HCT116 (cell line): ENCODE results near the gene C9orf85. TPM values are rescaled to one million over a fixed set of nuclear protein-coding genes. Genes with fewer than 3 reads are reported as not detected.

Experiments used
- ATAC-seq: fragments of 200-7000 bp; cut with Tn5 transposase; 2 replicates; pipeline ENCODE4 v1.9.1; 2020; ENCODE audit warnings: mild to moderate bottlenecking, moderate library complexity
- BruUV-seq: library from RNA; stranded (reverse); fragments of 400-500 nt; replicated peaks from 2 replicates; lab custom pipeline; 2021; lab: Mats Ljungman, UMichigan
- CTCF ChIA-PET: fragments of 300-600 bp; sonication (Branson Sonifier 250); formaldehyde crosslinking; loops from one replicate; lab custom pipeline; 2021; ENCODE audit warnings: antibody characterized with exemption; lab: Charles Lee
- POLR2A ChIA-PET: fragments of 300-600, 350-600 bp; sonication (Branson Sonifier 250); formaldehyde crosslinking; loops from one replicate; lab custom pipeline; 2021; ENCODE audit warnings: antibody characterized with exemption; lab: Charles Lee
- RAD21 ChIA-PET, 2 experiments: fragments of 300-600 bp; sonication (Branson Sonifier 250); formaldehyde crosslinking; loops; one replicate each; lab custom pipeline; 2023; ENCODE audit warnings: low total read pairs in 2 of 2; ENCODE audit not compliant: uncharacterized antibody in 2 of 2, unreplicated experiment in 2 of 2, low non-redundant PET in 1 of 2; lab: Charles Lee
- DNase-seq: peaks from one replicate; pipeline ENCODE4 v3.0.0-alpha.2; 2010; ENCODE audit warnings: low read depth, low spot score
- H2AFZ ChIP-seq: fragments of 200-600 bp; shearing (Covaris generic), sonication (generic); 2 replicates; pipeline ENCODE4 v1.6.1; 2017; ENCODE audit warnings: low read depth, mixed run types, mixed read lengths, antibody characterized with exemption, low read length; ENCODE audit not compliant: poor library complexity, severe bottlenecking
- H3K27ac ChIP-seq: 2 replicates; pipeline ENCODE4 v1.5.1; 2012; ENCODE audit warnings: low read depth, low read length
- H3K27me3 ChIP-seq: fragments of 200-600 bp; sonication (generic); 2 replicates; pipeline ENCODE4 v1.6.1; 2016; ENCODE audit warnings: mixed run types, low read length, mixed read lengths; ENCODE audit not compliant: insufficient read depth
- H3K36me3 ChIP-seq, 2 experiments: fragments of 200-500 bp in 1 of 2; fragments of 200-600 bp in 1 of 2; sonication (Bioruptor generic) in 1 of 2; sonication (generic) in 1 of 2; 2 replicates each; pipeline versions ENCODE4 v1.5.1 to v1.6.1; 2014 to 2016; ENCODE audit warnings: low read length in 2 of 2, inconsistent platforms in 1 of 2, mixed read lengths in 1 of 2, mixed run types in 1 of 2; ENCODE audit not compliant: insufficient read depth in 2 of 2, control insufficient read depth in 1 of 2
- H3K4me1 ChIP-seq, 2 experiments: fragments of 200-600 bp in 1 of 2; sonication (generic) in 1 of 2; 2 replicates each; pipeline versions ENCODE4 v1.5.1 to v1.6.1; 2012 to 2017; ENCODE audit warnings: low read length in 2 of 2, inconsistent platforms in 1 of 2, mild to moderate bottlenecking in 1 of 2, mixed read lengths in 1 of 2, mixed run types in 1 of 2, moderate library complexity in 1 of 2; ENCODE audit not compliant: insufficient read depth in 2 of 2, control insufficient read depth in 1 of 2
- H3K4me2 ChIP-seq: fragments of 200-600 bp; sonication (generic); 2 replicates; pipeline ENCODE4 v1.6.1; 2017; ENCODE audit warnings: mixed run types, low read length, mixed read lengths
- H3K4me3 ChIP-seq, 2 experiments: fragments of 200-600 bp in 1 of 2; sonication (generic) in 1 of 2; replicated peaks in 1 of 2; 2 replicates each; pipeline ENCODE4 v1.5.1; 2011 to 2016; ENCODE audit warnings: low read length in 2 of 2, control low read depth in 1 of 2, low read depth in 1 of 2, mild to moderate bottlenecking in 1 of 2, mixed read lengths in 1 of 2, mixed run types in 1 of 2
- H3K79me2 ChIP-seq: fragments of 200-600 bp; sonication (generic); 2 replicates; pipeline ENCODE4 v1.6.1; 2017; ENCODE audit warnings: mild to moderate bottlenecking, mixed run types, low read length, moderate library complexity, mixed read lengths; ENCODE audit not compliant: insufficient read depth
- H3K9ac ChIP-seq: fragments of 200-600 bp; sonication (generic); 2 replicates; pipeline ENCODE4 v1.6.1; 2016; ENCODE audit warnings: low read length, mixed read lengths
- H3K9me2 ChIP-seq: fragments of 200-600 bp; sonication (generic), shearing (Covaris generic); 2 replicates; pipeline ENCODE4 v1.6.1; 2017; ENCODE audit warnings: mixed run types, mild to moderate bottlenecking, moderate library complexity; ENCODE audit not compliant: insufficient read depth
- H3K9me3 ChIP-seq, 2 experiments: fragments of 200-500 bp in 1 of 2; fragments of 200-600 bp in 1 of 2; sonication (Bioruptor generic) in 1 of 2; sonication (generic) in 1 of 2; 2 replicates each; pipeline ENCODE4 v1.6.1; 2014 to 2017; ENCODE audit warnings: low read length in 2 of 2, mixed read lengths in 2 of 2, inconsistent platforms in 1 of 2, low read depth in 1 of 2, mild to moderate bottlenecking in 1 of 2, mixed run types in 1 of 2, moderate library complexity in 1 of 2; ENCODE audit not compliant: control insufficient read depth in 1 of 2, insufficient read depth in 1 of 2
- H4K20me1 ChIP-seq: fragments of 200-600 bp; sonication (generic), shearing (Covaris generic); 2 replicates; pipeline ENCODE4 v1.6.1; 2017; ENCODE audit warnings: mixed run types, mild to moderate bottlenecking, moderate library complexity; ENCODE audit not compliant: insufficient read depth
- CBX3 ChIP-seq: IDR thresholded peaks from 2 replicates; pipeline ENCODE4 v1.6.1; 2012; ENCODE audit warnings: low read depth
- CTCF ChIP-seq, 3 experiments: fragments of 200-600 bp in 1 of 3; sonication (generic) in 1 of 3; IDR thresholded peaks in 2 of 3; conservative IDR thresholded peaks in 1 of 3; 2 replicates each; pipeline ENCODE4 v1.5.1; 2012 to 2017; ENCODE audit warnings: low read depth in 2 of 3, low read length in 2 of 3, antibody characterized with exemption in 1 of 3, borderline replicate concordance in 1 of 3, control low read depth in 1 of 3, mild to moderate bottlenecking in 1 of 3, mixed read lengths in 1 of 3, mixed run types in 1 of 3, moderate library complexity in 1 of 3; ENCODE audit not compliant: insufficient read depth in 1 of 3
- EGR1 ChIP-seq: IDR thresholded peaks from 2 replicates; pipeline ENCODE4 v1.6.1; 2012; ENCODE audit warnings: low read depth
- ELF1 ChIP-seq: IDR thresholded peaks from 2 replicates; pipeline ENCODE4 v1.6.1; 2012; ENCODE audit warnings: low read depth, borderline replicate concordance
- EZH2 ChIP-seq: fragments of 200-600 bp; sonication (generic); IDR thresholded peaks from 2 replicates; pipeline ENCODE4 v1.6.1; 2017; ENCODE audit warnings: antibody characterized with exemption, mixed run types
- FOSL1 ChIP-seq: IDR thresholded peaks from 2 replicates; pipeline ENCODE4 v1.6.1; 2012; ENCODE audit warnings: low read depth
- JUND ChIP-seq: IDR thresholded peaks from 2 replicates; pipeline ENCODE4 v1.6.1; 2012
- POLR2A ChIP-seq: IDR thresholded peaks from 2 replicates; pipeline ENCODE4 v1.7.0; 2011; ENCODE audit warnings: borderline replicate concordance; ENCODE audit not compliant: insufficient read depth, insufficient read length; ENCODE audit errors: extremely low read depth
- POLR2AphosphoS5 ChIP-seq: IDR thresholded peaks from 2 replicates; pipeline ENCODE4 v1.6.1; 2011; ENCODE audit warnings: mild to moderate bottlenecking, low read depth, low read length, moderate library complexity
- RAD21 ChIP-seq: IDR thresholded peaks from 2 replicates; pipeline ENCODE4 v1.6.1; 2012; ENCODE audit warnings: low read depth, mild to moderate bottlenecking
- SIN3A ChIP-seq: IDR thresholded peaks from 2 replicates; pipeline ENCODE4 v1.6.1; 2012; ENCODE audit warnings: low read depth
- SP1 ChIP-seq: IDR thresholded peaks from 2 replicates; pipeline ENCODE4 v1.6.1; 2012; ENCODE audit warnings: low read depth
- TCF7L2 ChIP-seq: IDR thresholded peaks from 2 replicates; pipeline ENCODE4 v1.7.0; 2011; ENCODE audit warnings: borderline replicate concordance, inconsistent platforms; ENCODE audit not compliant: insufficient read depth, insufficient read length; ENCODE audit errors: extremely low read depth
- YY1 ChIP-seq: IDR thresholded peaks from 2 replicates; pipeline ENCODE4 v1.6.1; 2011; ENCODE audit warnings: low read length, low read depth, moderate library complexity, mild to moderate bottlenecking; ENCODE audit not compliant: insufficient replicate concordance; ENCODE audit errors: extremely low read depth
- ZBTB33 ChIP-seq: IDR thresholded peaks from 2 replicates; pipeline ENCODE4 v1.6.1; 2011; ENCODE audit warnings: mild to moderate bottlenecking, low read length, moderate library complexity; ENCODE audit not compliant: insufficient replicate concordance; ENCODE audit errors: extremely low read depth
- ZNF274 ChIP-seq: fragments of 200-500 bp; sonication (Bioruptor generic); IDR thresholded peaks from 2 replicates; pipeline ENCODE4 v1.6.1; 2014; ENCODE audit warnings: mild to moderate bottlenecking, low read depth, low read length, inconsistent platforms
- intact Hi-C: fragments of 100-400 bp; cut with micrococcal nuclease; formaldehyde crosslinking; loops from 2 replicates; pipeline ENCODE4 v1.10.0; 2022
- total RNA-seq: library from RNA; stranded (reverse); gene quantifications from one replicate; pipeline ENCODE4 v1.2.1, GENCODE V29; 2021; ENCODE audit not compliant: unreplicated experiment
- TF ChIP-seq, protein P1 (sequence below): IDR thresholded peaks from 2 replicates; pipeline ENCODE4 v1.6.1; 2012

Gene C9orf85
- total RNA-seq, 1 experiment from 2014 or later, result 12.4 TPM

DNA sequence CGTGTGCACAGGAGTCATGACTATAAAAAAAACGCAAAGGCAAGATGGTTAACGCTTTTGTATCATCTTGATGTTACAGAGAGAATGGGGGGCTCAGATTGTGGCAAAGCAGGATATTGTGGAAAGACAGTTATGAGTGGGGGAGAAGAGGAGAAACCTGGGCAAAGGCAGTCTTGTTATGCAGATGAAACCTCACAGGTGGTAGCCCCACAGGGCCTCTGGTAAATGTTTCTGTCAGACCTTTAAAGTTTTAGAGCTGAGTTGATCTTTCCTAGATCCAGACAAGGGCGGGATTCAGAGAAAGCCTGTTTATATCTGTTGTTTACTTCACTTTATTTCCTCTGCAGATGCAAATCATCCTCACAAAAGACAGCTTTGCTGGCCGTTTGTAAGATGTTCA lies 55.2 kb downstream of the C9orf85 start:
- TF ChIP-seq EGR1 (no peak), TCF7L2 (no peak), RAD21 (no peak), EZH2 (no peak), ZBTB33 (no peak), ZNF274 (no peak), SP1 (no peak), JUND (no peak), ELF1 (no peak), POLR2A (no peak), POLR2AphosphoS5 (no peak), FOSL1 (no peak), YY1 (no peak), SIN3A (no peak), CBX3 (no peak), CTCF (IDR thresholded peaks at IDR 0.05 in 2 of 3, conservative IDR thresholded peaks at IDR 0.05 in 1 of 3; ENCODE audit: borderline replicate concordance in 1 of 3, insufficient read depth in 1 of 3, low read depth in 2 of 3, low read length in 2 of 3) (no peak)
- TF ChIP-seq, protein P1, sequence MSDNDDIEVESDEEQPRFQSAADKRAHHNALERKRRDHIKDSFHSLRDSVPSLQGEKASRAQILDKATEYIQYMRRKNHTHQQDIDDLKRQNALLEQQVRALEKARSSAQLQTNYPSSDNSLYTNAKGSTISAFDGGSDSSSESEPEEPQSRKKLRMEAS, result no peak
- Histone ChIP-seq H3K9ac (no peak overlapping the region), H4K20me1 (no peaks in the 10 kb centered on the region), H3K9me2 (no peaks in the 10 kb centered on the region), H3K27ac (no peak overlapping the region), H3K4me3 (no peak overlapping the region), H3K36me3 (no peaks in the 10 kb centered on the region), H2AFZ (no peak overlapping the region), H3K4me1 (no peaks in the 10 kb centered on the region), H3K79me2 (no peaks in the 10 kb centered on the region), H3K9me3 (peaks cover 4 to 7% of the 10 kb centered on the region in 2 experiments; a peak in 2 of 4 replicates), H3K4me2 (no peak overlapping the region), H3K27me3 (no peaks in the 10 kb centered on the region)
- intact Hi-C loops, result no loop called here
- CTCF ChIA-PET, result no interaction called here
- DNase-seq (no peak), ATAC-seq (no peak)
- no TSS peak for BruUV-seq
- RAD21 ChIA-PET, result no interaction called here
- POLR2A ChIA-PET, result no interaction called here
